GM10248 (cell line): ENCODE measurements around the gene ADAT2.

Experiments used
- CTCF ChIA-PET: fragments of 300-600 bp; sonication (Branson Sonifier 250); formaldehyde crosslinking; extraction: SDS; loops from one replicate; lab custom pipeline; 2021; ENCODE audit warnings: antibody characterized with exemption; lab: Yijun Ruan, JAX
- POLR2A ChIA-PET: fragments of 350-650 bp; sonication (Branson Sonifier 250); formaldehyde crosslinking; extraction: SDS; loops from one replicate; lab custom pipeline; 2020; ENCODE audit warnings: antibody characterized with exemption; lab: Yijun Ruan, JAX
- DNase-seq: peaks from one replicate; pipeline ENCODE4 v3.0.0; 2012; ENCODE audit errors: extremely low spot score
- CTCF ChIP-seq: IDR thresholded peaks from 2 replicates; pipeline ENCODE4 v1.5.1; 2012; ENCODE audit warnings: mild to moderate bottlenecking, low read depth; ENCODE audit errors: extremely low read depth, missing control alignments, control extremely low read depth

ADAT2 gene

DNA sequence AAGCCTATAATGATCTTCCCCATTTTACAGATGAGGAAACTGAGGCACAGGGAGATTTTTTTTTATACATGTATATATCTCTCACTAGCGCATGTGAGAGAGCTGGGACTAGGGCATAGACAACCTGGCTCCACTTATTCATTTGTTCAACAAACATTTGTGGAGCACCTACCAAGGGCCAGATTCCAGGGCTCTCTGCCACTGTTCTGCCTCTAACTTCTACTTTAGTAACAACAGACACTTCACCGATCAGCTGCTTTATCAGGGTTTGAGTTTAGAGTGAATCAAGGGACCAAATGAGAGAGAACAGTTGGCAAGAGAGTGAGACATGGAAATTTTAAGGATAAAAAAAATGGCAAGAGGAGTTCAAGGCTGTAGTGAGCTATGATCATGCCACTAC lies 7.4 kb downstream of the ADAT2 start:
- no peak for TF ChIP-seq CTCF
- ChIA-PET POLR2A (no interaction called here), CTCF (interaction anchor here (1.6 to 3.5 kb wide), 4 partner anchors 10 to 210 kb away, joined by 4 to 27 read pairs (median 6); no protein-coding TSS in a partner anchor)
- no peak for DNase-seq

DNA sequence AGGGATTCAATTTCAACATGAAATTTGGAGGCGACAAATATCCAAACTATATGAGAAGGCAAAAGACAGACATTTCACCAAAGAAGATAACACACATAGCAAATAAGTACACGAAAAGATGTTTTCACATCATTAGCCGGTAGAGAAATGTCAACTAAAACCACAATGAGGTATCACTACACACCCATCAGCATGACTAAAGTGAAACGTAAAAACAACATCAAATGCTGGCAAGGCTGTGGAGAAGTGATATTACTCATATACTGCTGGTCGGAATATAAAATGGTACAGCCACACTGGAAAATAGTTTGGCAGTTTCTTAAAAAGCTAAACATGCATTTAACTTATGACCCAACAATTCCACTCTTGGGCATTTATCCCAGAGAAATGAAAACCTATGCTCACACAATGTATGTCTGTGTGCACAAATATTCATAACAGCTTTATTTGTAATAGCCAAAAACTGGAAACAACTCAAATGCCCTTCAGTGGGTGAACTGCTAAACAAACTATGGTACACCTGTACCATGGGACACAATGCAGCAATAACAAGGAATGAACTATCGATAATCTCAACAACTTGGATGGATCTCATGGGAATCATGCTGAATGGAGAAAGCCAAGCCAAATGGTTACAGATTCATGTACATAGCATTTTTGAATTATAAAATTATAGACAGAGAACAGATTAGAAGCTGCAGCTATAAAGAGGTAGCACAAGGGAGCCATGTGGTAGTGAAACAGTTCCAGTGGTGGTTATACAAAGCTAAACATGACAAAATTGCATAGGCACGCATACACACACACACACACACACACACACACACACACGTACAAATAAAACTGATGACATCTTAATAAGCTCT lies 8.6 kb downstream of the ADAT2 start:
- ChIA-PET POLR2A (no interaction called here), CTCF (interaction anchor here (1.6 to 3.5 kb wide), 4 partner anchors 9 to 209 kb away, joined by 4 to 27 read pairs (median 6); no protein-coding TSS in a partner anchor)

DNA sequence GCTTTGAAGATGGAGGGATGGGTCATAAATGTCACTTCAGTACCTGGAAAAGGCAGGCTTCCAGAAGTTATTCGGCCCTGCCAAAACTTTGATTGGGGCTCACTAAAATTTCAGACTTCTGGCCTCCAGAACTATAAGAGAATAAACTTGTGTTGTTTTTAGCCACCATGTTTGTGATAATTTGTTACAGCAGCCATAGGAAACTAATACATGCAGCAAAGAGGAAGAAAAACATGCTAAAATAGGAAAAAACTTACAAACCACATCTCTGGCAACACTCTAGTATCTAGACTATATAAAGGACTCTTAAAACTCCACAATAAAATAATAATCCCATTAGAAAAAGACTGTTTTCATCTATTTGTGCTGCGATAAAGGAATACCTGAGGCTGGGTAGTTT lies 9.5 kb downstream of the ADAT2 start:
- TF ChIP-seq CTCF, result no peak
- CTCF ChIA-PET, result no interaction called here
- POLR2A ChIA-PET, result no interaction called here

More for the DNA sequence above, 8.6 kb downstream of the ADAT2 start:
- no peak for TF ChIP-seq CTCF
- DNase-seq, result no peak

GRCh38 chr6:143432588-143432987 lies 17.9 kb downstream of the ADAT2 start:
- DNase-seq, result no peak
- no peak for TF ChIP-seq CTCF
- ChIA-PET POLR2A (no interaction called here), CTCF (interaction anchor here (0.9 to 2.1 kb wide), 4 partner anchors 11 to 754 kb away, joined by 3 to 6 read pairs (median 4); no protein-coding TSS in a partner anchor)

More for the DNA sequence above, 9.5 kb downstream of the ADAT2 start:
- no peak for DNase-seq

DNA sequence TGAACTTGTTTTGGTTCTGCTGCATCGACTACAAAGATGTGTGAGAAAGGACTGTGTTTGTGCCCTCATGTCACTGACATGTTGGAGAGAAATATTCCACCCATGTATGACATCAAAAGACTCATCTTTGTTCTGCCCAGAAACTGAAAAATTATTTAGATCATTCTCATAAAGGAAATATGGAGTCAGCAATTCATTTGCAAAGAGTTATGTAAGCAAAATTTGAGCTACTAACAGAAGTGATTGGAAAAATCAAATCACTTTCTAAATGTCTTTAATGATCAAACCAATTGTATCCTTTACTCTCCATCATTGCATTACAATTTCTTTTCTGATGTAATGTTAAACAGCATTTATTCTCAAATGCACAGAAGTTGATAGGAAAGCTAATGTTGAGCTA lies 19.3 kb downstream of the ADAT2 start:
- no peak for TF ChIP-seq CTCF
- no peak for DNase-seq
- ChIA-PET CTCF (interaction anchor here (1.2 to 1.6 kb wide), 3 partner anchors 9 to 738 kb away, joined by 3 to 5 read pairs (median 5); no protein-coding TSS in a partner anchor), POLR2A (no interaction called here)

- DNase-seq, result no peak
- no peak for TF ChIP-seq CTCF
- ChIA-PET CTCF (interaction anchor here (1.3 to 6.7 kb wide), 5 partner anchors 13 to 953 kb away, joined by 6 to 75 read pairs (median 43); no protein-coding TSS in a partner anchor), POLR2A (no interaction called here)
Measured at GRCh38 chr6:143429970-143430369, 20.5 kb downstream of the ADAT2 start.
